GM23338 (cell line): ENCODE data around the gene HOXB5.

Experiments
- CREB1 ChIP-seq: fragments of 250-450 bp; sonication (Bioruptor Pico); IDR thresholded peaks from 2 replicates; pipeline ENCODE4 v1.5.0; 2020; ENCODE audit warnings: low read depth, mild to moderate bottlenecking, moderate library complexity
- EZH2 ChIP-seq: fragments of 200-600 bp; sonication (generic); IDR thresholded peaks from one replicate; pipeline ENCODE4 v1.8.0; 2017; ENCODE audit warnings: antibody characterized with exemption, mild to moderate bottlenecking, low read depth; ENCODE audit not compliant: unreplicated experiment
- EZH2phosphoT487 ChIP-seq: fragments of 200-600 bp; sonication (generic); IDR thresholded peaks from one replicate; pipeline ENCODE4 v1.8.1; 2018; ENCODE audit warnings: antibody characterized with exemption; ENCODE audit not compliant: unreplicated experiment
- JUNB ChIP-seq: IDR thresholded peaks from one replicate; pipeline ENCODE4 v1.6.1; 2016; ENCODE audit warnings: antibody characterized with exemption; ENCODE audit not compliant: unreplicated experiment
- NANOG ChIP-seq: IDR thresholded peaks from 2 replicates; pipeline ENCODE4 v1.6.1; 2016; ENCODE audit warnings: antibody characterized with exemption, borderline replicate concordance
- POLR2AphosphoS5 ChIP-seq: IDR thresholded peaks from 2 replicates; pipeline ENCODE4 v1.6.1; 2016; ENCODE audit warnings: antibody characterized with exemption, low read depth
- STAT1 ChIP-seq: IDR thresholded peaks from one replicate; pipeline ENCODE4 v1.6.1; 2016; ENCODE audit warnings: antibody characterized with exemption; ENCODE audit not compliant: unreplicated experiment
- ZNF114 ChIP-seq: fragments of 250-450 bp; sonication (Bioruptor Pico); IDR thresholded peaks from 2 replicates; pipeline ENCODE4 v1.5.0; 2020; ENCODE audit warnings: mild to moderate bottlenecking, moderate library complexity
- ZNF331 ChIP-seq: fragments of 250-450 bp; sonication (Bioruptor Pico); IDR thresholded peaks from 2 replicates; pipeline ENCODE4 v1.5.0; 2020; ENCODE audit warnings: low read depth, mild to moderate bottlenecking, moderate library complexity
- TF ChIP-seq, protein P1 (sequence below), 2 experiments: fragments of 200-600 bp in 1 of 2; sonication (generic) in 1 of 2; conservative IDR thresholded peaks; 2 replicates each; pipeline versions ENCODE4 v1.5.1 to v1.6.1; 2016 to 2017; ENCODE audit warnings: antibody characterized with exemption in 2 of 2, low read depth in 2 of 2, mild to moderate bottlenecking in 2 of 2, moderate library complexity in 1 of 2
- TF ChIP-seq, protein P2 (sequence below): IDR thresholded peaks from one replicate; pipeline ENCODE4 v1.6.1; 2018; ENCODE audit warnings: antibody characterized with exemption; ENCODE audit not compliant: unreplicated experiment
- TF ChIP-seq, protein P3 (sequence below): IDR thresholded peaks from 2 replicates; pipeline ENCODE4 v1.6.1; 2016; ENCODE audit warnings: antibody characterized with exemption
- TF ChIP-seq, protein P4 (sequence below): fragments of 250-450 bp; sonication (Bioruptor Pico); IDR thresholded peaks from 2 replicates; pipeline ENCODE4 v1.5.0; 2020; ENCODE audit warnings: mild to moderate bottlenecking, moderate library complexity

DNA sequence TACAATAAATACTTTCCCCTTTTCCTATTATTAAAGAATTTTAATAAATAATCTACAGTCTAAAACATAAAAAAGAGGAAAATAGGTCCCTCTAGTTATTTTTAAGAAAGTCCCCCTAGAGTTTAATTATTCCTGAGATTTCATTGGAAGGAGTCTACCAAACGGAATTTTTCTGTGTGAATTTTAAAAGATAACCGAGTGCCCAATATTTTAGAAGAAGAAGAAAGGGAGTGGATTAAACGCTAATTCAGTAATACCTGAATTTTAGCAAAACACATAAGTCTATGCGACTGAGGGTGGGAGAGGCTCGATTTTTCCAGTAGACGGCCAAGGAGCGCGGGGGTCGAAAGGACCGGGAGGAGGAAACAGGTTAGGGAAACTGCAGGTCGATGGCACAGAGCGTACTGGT lies 50.9 kb downstream of the HOXB5 start:
- TF ChIP-seq, protein P1, sequence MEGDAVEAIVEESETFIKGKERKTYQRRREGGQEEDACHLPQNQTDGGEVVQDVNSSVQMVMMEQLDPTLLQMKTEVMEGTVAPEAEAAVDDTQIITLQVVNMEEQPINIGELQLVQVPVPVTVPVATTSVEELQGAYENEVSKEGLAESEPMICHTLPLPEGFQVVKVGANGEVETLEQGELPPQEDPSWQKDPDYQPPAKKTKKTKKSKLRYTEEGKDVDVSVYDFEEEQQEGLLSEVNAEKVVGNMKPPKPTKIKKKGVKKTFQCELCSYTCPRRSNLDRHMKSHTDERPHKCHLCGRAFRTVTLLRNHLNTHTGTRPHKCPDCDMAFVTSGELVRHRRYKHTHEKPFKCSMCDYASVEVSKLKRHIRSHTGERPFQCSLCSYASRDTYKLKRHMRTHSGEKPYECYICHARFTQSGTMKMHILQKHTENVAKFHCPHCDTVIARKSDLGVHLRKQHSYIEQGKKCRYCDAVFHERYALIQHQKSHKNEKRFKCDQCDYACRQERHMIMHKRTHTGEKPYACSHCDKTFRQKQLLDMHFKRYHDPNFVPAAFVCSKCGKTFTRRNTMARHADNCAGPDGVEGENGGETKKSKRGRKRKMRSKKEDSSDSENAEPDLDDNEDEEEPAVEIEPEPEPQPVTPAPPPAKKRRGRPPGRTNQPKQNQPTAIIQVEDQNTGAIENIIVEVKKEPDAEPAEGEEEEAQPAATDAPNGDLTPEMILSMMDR (conservative IDR thresholded peaks at IDR 0.05; ENCODE audit: low read depth in 2 of 2), result no peak
- TF ChIP-seq CREB1 (CRISPR knock-in tag), result no peak
- TF ChIP-seq EZH2, result peak; percentile 99
- TF ChIP-seq, protein P2, sequence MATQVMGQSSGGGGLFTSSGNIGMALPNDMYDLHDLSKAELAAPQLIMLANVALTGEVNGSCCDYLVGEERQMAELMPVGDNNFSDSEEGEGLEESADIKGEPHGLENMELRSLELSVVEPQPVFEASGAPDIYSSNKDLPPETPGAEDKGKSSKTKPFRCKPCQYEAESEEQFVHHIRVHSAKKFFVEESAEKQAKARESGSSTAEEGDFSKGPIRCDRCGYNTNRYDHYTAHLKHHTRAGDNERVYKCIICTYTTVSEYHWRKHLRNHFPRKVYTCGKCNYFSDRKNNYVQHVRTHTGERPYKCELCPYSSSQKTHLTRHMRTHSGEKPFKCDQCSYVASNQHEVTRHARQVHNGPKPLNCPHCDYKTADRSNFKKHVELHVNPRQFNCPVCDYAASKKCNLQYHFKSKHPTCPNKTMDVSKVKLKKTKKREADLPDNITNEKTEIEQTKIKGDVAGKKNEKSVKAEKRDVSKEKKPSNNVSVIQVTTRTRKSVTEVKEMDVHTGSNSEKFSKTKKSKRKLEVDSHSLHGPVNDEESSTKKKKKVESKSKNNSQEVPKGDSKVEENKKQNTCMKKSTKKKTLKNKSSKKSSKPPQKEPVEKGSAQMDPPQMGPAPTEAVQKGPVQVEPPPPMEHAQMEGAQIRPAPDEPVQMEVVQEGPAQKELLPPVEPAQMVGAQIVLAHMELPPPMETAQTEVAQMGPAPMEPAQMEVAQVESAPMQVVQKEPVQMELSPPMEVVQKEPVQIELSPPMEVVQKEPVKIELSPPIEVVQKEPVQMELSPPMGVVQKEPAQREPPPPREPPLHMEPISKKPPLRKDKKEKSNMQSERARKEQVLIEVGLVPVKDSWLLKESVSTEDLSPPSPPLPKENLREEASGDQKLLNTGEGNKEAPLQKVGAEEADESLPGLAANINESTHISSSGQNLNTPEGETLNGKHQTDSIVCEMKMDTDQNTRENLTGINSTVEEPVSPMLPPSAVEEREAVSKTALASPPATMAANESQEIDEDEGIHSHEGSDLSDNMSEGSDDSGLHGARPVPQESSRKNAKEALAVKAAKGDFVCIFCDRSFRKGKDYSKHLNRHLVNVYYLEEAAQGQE, result no peak
- TF ChIP-seq, protein P3, sequence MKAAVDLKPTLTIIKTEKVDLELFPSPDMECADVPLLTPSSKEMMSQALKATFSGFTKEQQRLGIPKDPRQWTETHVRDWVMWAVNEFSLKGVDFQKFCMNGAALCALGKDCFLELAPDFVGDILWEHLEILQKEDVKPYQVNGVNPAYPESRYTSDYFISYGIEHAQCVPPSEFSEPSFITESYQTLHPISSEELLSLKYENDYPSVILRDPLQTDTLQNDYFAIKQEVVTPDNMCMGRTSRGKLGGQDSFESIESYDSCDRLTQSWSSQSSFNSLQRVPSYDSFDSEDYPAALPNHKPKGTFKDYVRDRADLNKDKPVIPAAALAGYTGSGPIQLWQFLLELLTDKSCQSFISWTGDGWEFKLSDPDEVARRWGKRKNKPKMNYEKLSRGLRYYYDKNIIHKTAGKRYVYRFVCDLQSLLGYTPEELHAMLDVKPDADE, result no peak
- no peak for TF ChIP-seq POLR2AphosphoS5
- TF ChIP-seq EZH2phosphoT487, result no peak
- TF ChIP-seq, protein P4, sequence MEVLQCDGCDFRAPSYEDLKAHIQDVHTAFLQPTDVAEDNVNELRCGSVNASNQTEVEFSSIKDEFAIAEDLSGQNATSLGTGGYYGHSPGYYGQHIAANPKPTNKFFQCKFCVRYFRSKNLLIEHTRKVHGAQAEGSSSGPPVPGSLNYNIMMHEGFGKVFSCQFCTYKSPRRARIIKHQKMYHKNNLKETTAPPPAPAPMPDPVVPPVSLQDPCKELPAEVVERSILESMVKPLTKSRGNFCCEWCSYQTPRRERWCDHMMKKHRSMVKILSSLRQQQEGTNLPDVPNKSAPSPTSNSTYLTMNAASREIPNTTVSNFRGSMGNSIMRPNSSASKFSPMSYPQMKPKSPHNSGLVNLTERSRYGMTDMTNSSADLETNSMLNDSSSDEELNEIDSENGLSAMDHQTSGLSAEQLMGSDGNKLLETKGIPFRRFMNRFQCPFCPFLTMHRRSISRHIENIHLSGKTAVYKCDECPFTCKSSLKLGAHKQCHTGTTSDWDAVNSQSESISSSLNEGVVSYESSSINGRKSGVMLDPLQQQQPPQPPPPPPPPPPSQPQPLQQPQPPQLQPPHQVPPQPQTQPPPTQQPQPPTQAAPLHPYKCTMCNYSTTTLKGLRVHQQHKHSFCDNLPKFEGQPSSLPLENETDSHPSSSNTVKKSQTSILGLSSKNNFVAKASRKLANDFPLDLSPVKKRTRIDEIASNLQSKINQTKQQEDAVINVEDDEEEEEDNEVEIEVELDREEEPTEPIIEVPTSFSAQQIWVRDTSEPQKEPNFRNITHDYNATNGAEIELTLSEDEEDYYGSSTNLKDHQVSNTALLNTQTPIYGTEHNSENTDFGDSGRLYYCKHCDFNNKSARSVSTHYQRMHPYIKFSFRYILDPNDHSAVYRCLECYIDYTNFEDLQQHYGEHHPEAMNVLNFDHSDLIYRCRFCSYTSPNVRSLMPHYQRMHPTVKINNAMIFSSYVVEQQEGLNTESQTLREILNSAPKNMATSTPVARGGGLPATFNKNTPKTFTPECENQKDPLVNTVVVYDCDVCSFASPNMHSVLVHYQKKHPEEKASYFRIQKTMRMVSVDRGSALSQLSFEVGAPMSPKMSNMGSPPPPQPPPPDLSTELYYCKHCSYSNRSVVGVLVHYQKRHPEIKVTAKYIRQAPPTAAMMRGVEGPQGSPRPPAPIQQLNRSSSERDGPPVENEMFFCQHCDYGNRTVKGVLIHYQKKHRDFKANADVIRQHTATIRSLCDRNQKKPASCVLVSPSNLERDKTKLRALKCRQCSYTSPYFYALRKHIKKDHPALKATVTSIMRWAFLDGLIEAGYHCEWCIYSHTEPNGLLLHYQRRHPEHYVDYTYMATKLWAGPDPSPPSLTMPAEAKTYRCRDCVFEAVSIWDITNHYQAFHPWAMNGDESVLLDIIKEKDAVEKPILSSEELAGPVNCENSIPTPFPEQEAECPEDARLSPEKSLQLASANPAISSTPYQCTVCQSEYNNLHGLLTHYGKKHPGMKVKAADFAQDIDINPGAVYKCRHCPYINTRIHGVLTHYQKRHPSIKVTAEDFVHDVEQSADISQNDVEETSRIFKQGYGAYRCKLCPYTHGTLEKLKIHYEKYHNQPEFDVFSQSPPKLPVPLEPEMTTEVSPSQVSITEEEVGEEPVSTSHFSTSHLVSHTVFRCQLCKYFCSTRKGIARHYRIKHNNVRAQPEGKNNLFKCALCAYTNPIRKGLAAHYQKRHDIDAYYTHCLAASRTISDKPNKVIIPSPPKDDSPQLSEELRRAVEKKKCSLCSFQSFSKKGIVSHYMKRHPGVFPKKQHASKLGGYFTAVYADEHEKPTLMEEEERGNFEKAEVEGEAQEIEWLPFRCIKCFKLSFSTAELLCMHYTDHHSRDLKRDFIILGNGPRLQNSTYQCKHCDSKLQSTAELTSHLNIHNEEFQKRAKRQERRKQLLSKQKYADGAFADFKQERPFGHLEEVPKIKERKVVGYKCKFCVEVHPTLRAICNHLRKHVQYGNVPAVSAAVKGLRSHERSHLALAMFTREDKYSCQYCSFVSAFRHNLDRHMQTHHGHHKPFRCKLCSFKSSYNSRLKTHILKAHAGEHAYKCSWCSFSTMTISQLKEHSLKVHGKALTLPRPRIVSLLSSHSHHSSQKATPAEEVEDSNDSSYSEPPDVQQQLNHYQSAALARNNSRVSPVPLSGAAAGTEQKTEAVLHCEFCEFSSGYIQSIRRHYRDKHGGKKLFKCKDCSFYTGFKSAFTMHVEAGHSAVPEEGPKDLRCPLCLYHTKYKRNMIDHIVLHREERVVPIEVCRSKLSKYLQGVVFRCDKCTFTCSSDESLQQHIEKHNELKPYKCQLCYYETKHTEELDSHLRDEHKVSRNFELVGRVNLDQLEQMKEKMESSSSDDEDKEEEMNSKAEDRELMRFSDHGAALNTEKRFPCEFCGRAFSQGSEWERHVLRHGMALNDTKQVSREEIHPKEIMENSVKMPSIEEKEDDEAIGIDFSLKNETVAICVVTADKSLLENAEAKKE (CRISPR knock-in tag), result no peak
- no peak for TF ChIP-seq STAT1
- no peak for TF ChIP-seq JUNB
- TF ChIP-seq ZNF114, result no peak
- no peak for TF ChIP-seq NANOG
- no peak for TF ChIP-seq ZNF331
